ENCODE data around the gene B3GAT1.

The B3GAT1 gene

DNA sequence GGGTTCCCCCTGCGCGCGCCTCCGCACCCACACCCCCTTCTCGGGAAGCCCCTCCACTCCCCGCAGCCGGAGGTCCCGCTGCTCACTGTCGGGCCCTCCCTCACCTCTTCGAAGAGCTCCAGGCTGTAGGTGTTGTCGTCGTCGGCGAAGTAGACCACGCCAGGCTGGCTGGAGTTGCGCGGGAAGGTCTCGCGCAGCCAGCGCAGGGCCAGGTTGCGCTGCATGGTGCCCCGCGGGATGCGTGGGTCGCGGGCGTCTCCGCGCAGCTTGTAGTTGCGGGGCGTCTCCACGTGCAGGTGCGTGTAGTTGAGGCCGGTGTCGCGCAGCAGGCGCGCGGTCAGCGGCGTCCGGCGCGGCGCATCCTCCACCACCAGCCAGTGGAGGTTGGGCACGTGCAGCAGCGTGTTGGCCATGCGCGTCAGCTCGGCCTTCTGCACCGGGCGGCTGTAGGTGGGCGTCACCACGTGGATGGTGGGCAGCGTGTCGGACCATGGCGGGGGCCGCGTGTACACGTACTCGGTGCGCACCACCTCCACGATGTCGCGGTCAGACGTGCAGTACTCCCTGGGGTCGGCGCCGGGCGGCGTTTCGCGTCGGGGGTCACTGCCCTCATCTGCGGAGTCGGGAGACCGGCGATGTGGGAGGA, 28.3 kb downstream of the B3GAT1 start:
- no peak for DNase-seq (ENCODE audit: low spot score)
- TF ChIP-seq, protein P1, sequence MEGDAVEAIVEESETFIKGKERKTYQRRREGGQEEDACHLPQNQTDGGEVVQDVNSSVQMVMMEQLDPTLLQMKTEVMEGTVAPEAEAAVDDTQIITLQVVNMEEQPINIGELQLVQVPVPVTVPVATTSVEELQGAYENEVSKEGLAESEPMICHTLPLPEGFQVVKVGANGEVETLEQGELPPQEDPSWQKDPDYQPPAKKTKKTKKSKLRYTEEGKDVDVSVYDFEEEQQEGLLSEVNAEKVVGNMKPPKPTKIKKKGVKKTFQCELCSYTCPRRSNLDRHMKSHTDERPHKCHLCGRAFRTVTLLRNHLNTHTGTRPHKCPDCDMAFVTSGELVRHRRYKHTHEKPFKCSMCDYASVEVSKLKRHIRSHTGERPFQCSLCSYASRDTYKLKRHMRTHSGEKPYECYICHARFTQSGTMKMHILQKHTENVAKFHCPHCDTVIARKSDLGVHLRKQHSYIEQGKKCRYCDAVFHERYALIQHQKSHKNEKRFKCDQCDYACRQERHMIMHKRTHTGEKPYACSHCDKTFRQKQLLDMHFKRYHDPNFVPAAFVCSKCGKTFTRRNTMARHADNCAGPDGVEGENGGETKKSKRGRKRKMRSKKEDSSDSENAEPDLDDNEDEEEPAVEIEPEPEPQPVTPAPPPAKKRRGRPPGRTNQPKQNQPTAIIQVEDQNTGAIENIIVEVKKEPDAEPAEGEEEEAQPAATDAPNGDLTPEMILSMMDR (IDR thresholded peaks at IDR 0.05; ENCODE audit: extremely low read depth, missing control alignments), result no peak

DNA sequence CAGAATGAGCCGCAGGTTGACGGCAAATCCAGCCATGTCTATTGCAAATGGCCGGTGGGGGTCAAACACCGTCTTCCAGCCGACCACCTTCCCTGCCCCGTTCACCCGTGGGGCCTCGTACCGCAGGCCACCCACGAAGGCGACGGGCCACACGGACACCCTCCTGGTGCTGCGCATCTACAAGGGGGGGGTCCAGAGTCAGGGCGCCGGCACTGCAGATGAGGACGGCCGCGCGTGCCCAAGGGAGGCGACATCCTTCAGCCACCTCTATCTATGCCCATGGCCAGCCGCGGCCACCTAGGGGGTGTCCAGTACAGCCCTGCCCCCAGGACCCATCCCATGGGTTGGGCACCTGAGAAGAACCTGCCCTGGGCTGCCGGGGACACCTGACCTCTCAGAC, 29.2 kb downstream of the B3GAT1 start:
- no peak for DNase-seq (ENCODE audit: low spot score)
- TF ChIP-seq, protein P1 (IDR thresholded peaks at IDR 0.05; ENCODE audit: extremely low read depth, missing control alignments), result no peak

DNA sequence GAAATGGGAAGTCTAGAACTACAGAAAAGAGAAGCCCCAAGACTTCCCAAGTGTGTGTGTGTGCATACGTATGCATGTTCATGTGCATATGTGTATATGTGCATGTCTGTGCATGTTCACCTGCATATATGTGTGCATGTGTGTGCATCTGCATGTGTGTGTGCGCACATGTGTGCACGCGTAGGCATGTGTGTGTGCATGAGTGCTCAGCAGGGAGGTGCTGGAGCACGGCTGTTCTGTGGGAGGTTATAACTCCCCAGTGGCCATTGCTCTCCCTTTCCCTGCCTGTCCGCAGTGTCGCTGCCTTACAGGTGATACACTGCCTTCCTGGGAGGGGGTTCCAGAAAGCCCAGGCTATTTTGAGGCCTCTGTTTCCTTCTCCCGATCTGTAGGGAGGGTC, 29.8 kb downstream of the B3GAT1 start:
- TF ChIP-seq, protein P1 (IDR thresholded peaks at IDR 0.05; ENCODE audit: extremely low read depth, missing control alignments), result no peak
- DNase-seq (ENCODE audit: low spot score), result no peak

DNA sequence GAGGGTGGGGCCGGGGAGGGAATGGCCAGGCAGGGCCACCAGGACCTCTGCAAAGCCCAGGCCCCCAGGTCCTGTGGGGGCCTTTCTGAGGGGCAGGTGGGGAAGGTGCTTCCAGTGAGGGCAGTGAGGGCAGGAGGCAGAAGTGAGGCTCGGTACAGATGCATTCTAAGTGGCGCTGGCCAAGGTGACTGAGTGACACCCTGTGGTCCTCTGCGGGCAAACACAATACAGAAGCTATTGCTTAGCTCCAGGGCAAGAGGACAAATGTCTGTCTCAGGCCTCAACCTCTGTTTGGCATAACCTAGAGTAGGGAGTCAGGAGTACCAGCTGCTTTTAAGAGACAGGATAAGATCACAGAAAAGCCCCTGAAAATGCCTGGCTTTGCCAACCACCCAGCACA, 31.3 kb downstream of the B3GAT1 start:
- TF ChIP-seq, protein P1 (IDR thresholded peaks at IDR 0.05; ENCODE audit: extremely low read depth, missing control alignments), result no peak
- no peak for DNase-seq (ENCODE audit: low spot score)

DNA sequence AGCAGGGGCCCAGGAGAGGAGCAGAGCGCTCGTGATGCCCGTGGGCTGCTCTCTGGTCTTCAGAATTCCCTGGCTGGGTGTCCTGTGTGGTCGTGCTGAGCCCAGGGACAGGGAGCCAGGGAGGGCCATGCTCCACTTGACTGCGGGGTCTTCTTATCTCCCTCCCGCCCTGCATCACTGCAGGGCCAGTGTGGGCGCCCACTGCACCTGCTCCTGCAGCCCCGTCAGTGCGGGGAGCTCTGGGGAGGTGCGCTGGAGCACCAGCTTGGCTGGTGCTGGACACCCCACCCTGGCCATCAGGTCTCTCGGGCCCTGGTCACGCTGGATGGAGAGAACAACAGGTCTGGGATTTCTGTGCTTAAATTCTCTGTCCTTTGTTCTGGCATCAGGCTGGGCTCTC, 31.8 kb downstream of the B3GAT1 start:
- DNase-seq (ENCODE audit: low spot score), result no peak
- TF ChIP-seq, protein P1 (IDR thresholded peaks at IDR 0.05; ENCODE audit: extremely low read depth, missing control alignments), result no peak

DNA sequence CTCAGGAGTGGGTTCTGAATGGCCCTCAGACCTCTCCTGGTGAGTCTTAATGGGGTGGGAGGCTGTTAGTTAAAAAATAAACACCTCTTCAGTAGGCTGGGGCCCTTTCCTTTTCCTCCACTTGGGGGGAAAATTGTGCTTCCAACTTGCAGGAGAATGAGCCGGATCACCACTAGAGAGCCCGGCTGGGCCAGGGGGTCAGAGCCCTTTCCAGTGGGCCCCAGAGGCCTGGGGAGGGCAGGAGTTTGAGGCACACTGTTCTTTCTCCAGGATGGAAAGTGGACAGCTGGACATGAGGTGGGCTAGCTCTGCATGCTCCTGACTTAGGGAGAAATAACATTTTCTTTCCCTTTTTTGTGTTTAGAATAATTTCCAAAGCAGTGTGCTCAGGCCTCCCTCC, 32.8 kb downstream of the B3GAT1 start:
- TF ChIP-seq, protein P1 (IDR thresholded peaks at IDR 0.05; ENCODE audit: extremely low read depth, missing control alignments), result no peak
- no peak for DNase-seq (ENCODE audit: low spot score)

DNA sequence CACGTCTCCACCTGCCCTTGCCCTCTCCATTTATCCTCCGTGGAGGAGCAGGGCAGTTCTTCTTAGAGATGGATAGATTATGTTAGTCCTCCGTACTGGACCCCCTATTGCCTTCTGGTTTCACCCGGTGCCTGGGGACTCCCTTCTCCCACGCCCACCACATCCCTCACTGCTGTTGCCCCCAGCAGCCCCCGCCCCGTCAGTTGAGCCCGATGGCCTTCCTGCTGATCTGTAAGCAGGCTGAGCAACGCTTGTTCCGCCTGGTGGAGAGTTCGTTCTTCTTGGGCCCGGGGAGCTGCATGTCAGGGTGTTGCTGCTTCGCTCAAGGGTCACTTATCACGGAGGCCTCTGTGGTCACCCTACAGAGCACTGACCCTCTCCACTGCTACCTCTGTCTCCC, 34.2 kb downstream of the B3GAT1 start:
- DNase-seq (ENCODE audit: low spot score), result no peak
- TF ChIP-seq, protein P1 (IDR thresholded peaks at IDR 0.05; ENCODE audit: extremely low read depth, missing control alignments), result no peak
